ENCODE measurements around the gene RAD51D.

The RAD51D gene

GRCh38 chr17:35132816-35133550 is 13.3 kb upstream of the RAD51D start:
- no peak for DNase-seq (ENCODE audit: low read depth in 1 of 2, low spot score in 1 of 2)
- TF ChIP-seq SPI1 (IDR thresholded peaks at IDR 0.05; ENCODE audit: borderline replicate concordance, low read depth): no peak
- H3K4me3 ChIP-seq (replicated peaks; ENCODE audit: insufficient read depth, low read length): no peak overlapping the region
- H3K27ac ChIP-seq (replicated peaks): no peak overlapping the region
- H3K27me3 ChIP-seq (ENCODE audit: insufficient read depth, poor library complexity, severe bottlenecking): no peaks in the 10 kb centered on the region

- Histone ChIP-seq H3K27ac (replicated peaks) (no peak overlapping the region), H3K4me3 (replicated peaks; ENCODE audit: insufficient read depth, low read length) (no peak overlapping the region), H3K27me3 (ENCODE audit: insufficient read depth, poor library complexity, severe bottlenecking) (no peaks in the 10 kb centered on the region)
- TF ChIP-seq GABPA (IDR thresholded peaks at IDR 0.05; ENCODE audit: low read depth) (no peak), POLR2AphosphoS5 (IDR thresholded peaks at IDR 0.05; ENCODE audit: low read depth) (no peak)
- no peak for DNase-seq (ENCODE audit: low read depth in 1 of 2, low spot score in 1 of 2)
Observed at GRCh38 chr17:35132099-35132498, 12.4 kb upstream of the RAD51D start.

- no peak overlapping the region for H3K4me3 ChIP-seq (replicated peaks; ENCODE audit: insufficient read depth, low read length)
- no peak overlapping the region for H3K27ac ChIP-seq (replicated peaks)
- H3K27me3 ChIP-seq (ENCODE audit: insufficient read depth, poor library complexity, severe bottlenecking): no peaks in the 10 kb centered on the region
- TF ChIP-seq CTCF (IDR thresholded peaks at IDR 0.05; ENCODE audit: insufficient read depth, low read length) (no peak), GABPA (IDR thresholded peaks at IDR 0.05; ENCODE audit: low read depth) (no peak), POLR2AphosphoS5 (IDR thresholded peaks at IDR 0.05; ENCODE audit: low read depth) (no peak; the same call in none of the 2 replicates), SPI1 (IDR thresholded peaks at IDR 0.05; ENCODE audit: borderline replicate concordance, low read depth) (no peak), REST (IDR thresholded peaks at IDR 0.05; ENCODE audit: insufficient replicate concordance, low read depth) (no peak)
- no peak for DNase-seq (ENCODE audit: low read depth in 1 of 2, low spot score in 1 of 2)
Observed at GRCh38 chr17:35130392-35130791, 10.7 kb upstream of the RAD51D start.

GRCh38 chr17:35129973-35130351 is 10.3 kb upstream of the RAD51D start:
- H3K27ac ChIP-seq (replicated peaks): no peak overlapping the region
- H3K4me3 ChIP-seq (replicated peaks; ENCODE audit: insufficient read depth, low read length): no peak overlapping the region
- TF ChIP-seq REST (IDR thresholded peaks at IDR 0.05; ENCODE audit: insufficient replicate concordance, low read depth) (no peak), GABPA (IDR thresholded peaks at IDR 0.05; ENCODE audit: low read depth) (no peak), CTCF (IDR thresholded peaks at IDR 0.05; ENCODE audit: insufficient read depth, low read length) (no peak), SPI1 (IDR thresholded peaks at IDR 0.05; ENCODE audit: borderline replicate concordance, low read depth) (no peak), POLR2AphosphoS5 (IDR thresholded peaks at IDR 0.05; ENCODE audit: low read depth) (no peak)
- no peak for DNase-seq (ENCODE audit: low read depth in 1 of 2, low spot score in 1 of 2)
- no peaks in the 10 kb centered on the region for H3K27me3 ChIP-seq (ENCODE audit: insufficient read depth, poor library complexity, severe bottlenecking)
